ENCODE data around the gene DMBT1.

The DMBT1 gene

DNA sequence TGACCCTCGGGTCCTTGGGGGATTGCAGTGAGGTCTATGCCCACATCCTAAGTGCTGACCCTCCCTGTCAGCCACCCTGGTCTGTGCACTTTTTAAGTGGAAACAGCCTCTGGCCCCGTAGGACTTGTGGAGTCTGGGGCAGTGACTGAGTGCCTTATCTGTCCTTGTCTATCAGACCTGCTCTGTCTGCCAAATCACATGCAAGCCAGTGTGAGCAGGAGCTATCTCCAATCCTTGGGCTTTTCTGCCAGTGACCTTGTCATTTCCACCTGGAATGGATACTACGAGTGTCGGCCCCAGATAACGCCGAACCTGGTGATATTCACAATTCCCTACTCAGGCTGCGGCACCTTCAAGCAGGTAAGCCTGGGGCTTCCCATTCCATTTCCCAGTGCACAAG is 76.4 kb downstream of the DMBT1 start:
- no peak for TF ChIP-seq CTCF (IDR thresholded peaks at IDR 0.05; ENCODE audit: extremely low read depth, missing control alignments)
- no peak for DNase-seq (ENCODE audit: low spot score)

DNA sequence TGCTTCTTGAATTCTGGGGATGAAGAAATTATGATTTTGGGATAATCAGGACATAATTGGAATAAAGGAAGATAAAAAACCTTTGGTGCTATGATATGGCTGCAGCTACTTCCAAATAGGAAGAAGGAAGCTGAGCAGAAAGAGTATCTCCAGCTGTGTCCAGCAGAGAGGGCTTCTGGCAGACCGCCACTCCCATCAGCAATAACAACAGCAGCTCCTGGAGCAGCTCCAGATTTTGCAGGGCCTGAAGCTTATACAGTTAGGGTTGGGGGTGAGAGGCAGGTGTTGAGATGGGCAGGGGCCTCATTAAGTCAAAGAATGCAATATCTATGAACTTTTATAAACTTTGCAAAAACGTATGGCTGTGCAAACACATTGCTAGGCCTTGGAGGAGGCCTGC is 76.8 kb downstream of the DMBT1 start:
- no peak for DNase-seq (ENCODE audit: low spot score)
- TF ChIP-seq CTCF (IDR thresholded peaks at IDR 0.05; ENCODE audit: extremely low read depth, missing control alignments), result no peak

- TF ChIP-seq CTCF (IDR thresholded peaks at IDR 0.05; ENCODE audit: extremely low read depth, missing control alignments), result no peak
- DNase-seq (ENCODE audit: low spot score), result no peak
Observed at GRCh38 chr10:122638106-122638505, 77.6 kb downstream of the DMBT1 start.

- DNase-seq (ENCODE audit: low spot score), result no peak
- TF ChIP-seq CTCF (IDR thresholded peaks at IDR 0.05; ENCODE audit: extremely low read depth, missing control alignments), result no peak
Observed at GRCh38 chr10:122639801-122640200, 79.2 kb downstream of the DMBT1 start.

- no peak for DNase-seq (ENCODE audit: low spot score)
- no peak for TF ChIP-seq CTCF (IDR thresholded peaks at IDR 0.05; ENCODE audit: extremely low read depth, missing control alignments)
Observed at GRCh38 chr10:122640921-122641320, 80.4 kb downstream of the DMBT1 start.

DNA sequence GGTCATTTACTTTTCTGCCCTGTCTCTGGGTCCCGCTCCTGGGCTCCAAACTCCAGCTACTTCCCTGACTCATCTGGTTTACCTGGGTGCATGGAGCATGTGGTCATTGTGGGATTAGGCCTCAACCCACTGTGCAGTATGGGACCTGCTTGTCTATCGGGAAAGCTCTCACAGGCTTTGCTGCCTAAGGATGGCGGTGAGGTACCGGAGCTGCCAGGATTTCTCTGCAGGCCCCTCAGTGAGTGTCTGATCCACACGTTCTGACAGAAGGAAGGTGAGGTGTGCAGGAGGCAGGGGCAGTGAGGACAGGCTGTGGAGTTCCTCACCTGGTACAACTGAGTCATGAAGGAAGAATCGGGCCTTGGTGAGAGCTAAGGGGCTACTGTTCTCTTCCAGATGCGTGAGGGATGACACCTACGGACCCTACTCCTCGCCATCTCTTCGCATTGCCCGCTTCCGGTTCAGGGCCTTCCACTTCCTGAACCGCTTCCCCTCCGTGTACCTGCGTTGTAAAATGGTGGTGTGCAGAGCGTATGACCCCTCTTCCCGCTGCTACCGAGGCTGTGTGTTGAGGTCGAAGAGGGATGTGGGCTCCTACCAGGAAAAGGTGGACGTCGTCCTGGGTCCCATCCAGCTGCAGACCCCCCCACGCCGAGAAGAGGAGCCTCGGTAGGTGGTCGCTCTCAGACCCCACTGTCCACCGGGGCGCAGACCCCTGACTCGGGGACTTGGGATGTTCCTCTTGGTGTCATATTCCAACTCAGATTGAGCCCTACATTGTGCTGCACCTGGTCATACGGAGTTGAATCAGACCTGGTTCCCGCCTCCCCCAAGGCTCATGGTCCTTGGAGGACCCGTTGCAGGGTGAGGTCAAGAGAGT is 82.4 kb downstream of the DMBT1 start:
- no peak for DNase-seq (ENCODE audit: low spot score)
- no peak for TF ChIP-seq CTCF (IDR thresholded peaks at IDR 0.05; ENCODE audit: extremely low read depth, missing control alignments)

DNA sequence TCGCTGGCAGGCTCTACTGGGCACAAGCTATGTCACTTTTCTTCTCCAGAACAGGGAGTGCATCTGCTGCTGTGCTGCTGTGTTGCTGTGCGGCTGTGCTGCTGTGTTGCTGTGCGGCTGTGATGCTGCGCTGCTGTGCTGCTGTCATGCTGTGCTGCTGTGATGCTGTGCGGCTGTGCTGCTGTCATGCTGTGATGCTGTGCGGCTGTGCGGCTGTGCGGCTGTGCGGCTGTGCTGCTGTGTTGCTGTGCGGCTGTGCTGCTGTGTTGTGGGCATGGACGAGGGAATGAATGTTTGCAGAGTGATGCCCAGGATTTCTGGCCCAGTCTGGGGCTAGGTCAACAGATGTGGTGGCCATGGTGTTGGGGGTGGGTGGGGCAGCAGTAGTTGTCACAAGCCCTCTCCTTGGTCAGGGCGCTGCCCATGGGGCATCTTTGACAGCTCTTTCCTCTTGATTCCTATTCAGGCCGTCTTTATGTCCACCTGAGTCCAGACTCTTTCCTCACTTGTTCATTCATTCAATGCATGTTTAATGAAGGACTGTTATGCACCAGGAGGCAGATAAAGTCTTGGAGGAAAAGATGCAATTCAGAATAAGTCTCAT is 83.5 kb downstream of the DMBT1 start:
- no peak for TF ChIP-seq CTCF (IDR thresholded peaks at IDR 0.05; ENCODE audit: extremely low read depth, missing control alignments)

More for the DNA sequence above, 83.5 kb downstream of the DMBT1 start:
- no peak for DNase-seq (ENCODE audit: low spot score)

All from GM20000 (cell line).